HepG2 (cell line): Measurements from ENCODE around the gene RNASE8. TPM values are rescaled to one million over a fixed set of nuclear protein-coding genes. Genes with fewer than 3 reads are reported as not detected.
A peak's percentile ranks its signal among the peaks of the same experiment; 100 is the strongest.

Source experiments
- DR1 ChIP-seq: sonication (generic); formaldehyde crosslinking; IDR thresholded peaks from 2 replicates; pipeline ENCODE4 v1.8.0; 2021; ENCODE audit warnings: mild to moderate bottlenecking, missing genetic modification reagents, inconsistent platforms
- E2F1 ChIP-seq: sonication (generic); formaldehyde crosslinking; IDR thresholded peaks from 2 replicates; pipeline ENCODE4 v1.5.0; 2020; ENCODE audit warnings: missing genetic modification reagents
- ELF4 ChIP-seq: sonication (generic); formaldehyde crosslinking; IDR thresholded peaks from 2 replicates; pipeline ENCODE4 v1.5.0; 2020; ENCODE audit warnings: missing genetic modification reagents, mild to moderate bottlenecking, moderate library complexity, borderline replicate concordance
- GATAD2A ChIP-seq: IDR thresholded peaks from 2 replicates; pipeline ENCODE4 v1.6.1; 2016
- GMEB1 ChIP-seq: sonication (generic); formaldehyde crosslinking; IDR thresholded peaks from 2 replicates; pipeline ENCODE4 v1.5.1; 2020; ENCODE audit warnings: missing genetic modification reagents, mild to moderate bottlenecking, borderline replicate concordance
- GRHL1 ChIP-seq: sonication (generic); formaldehyde crosslinking; conservative IDR thresholded peaks from 2 replicates; pipeline ENCODE4 v1.8.0; 2022; ENCODE audit warnings: missing genetic modification reagents
- JDP2 ChIP-seq: sonication (generic); formaldehyde crosslinking; IDR thresholded peaks from 2 replicates; pipeline ENCODE4 v1.8.1; 2022; ENCODE audit warnings: missing genetic modification reagents, borderline replicate concordance
- KDM5A ChIP-seq: fragments of 200-600 bp; sonication (generic); IDR thresholded peaks from 2 replicates; pipeline ENCODE4 v1.7.0; 2018; ENCODE audit warnings: antibody characterized with exemption, mild to moderate bottlenecking, low read length, borderline replicate concordance
- MTERF4 ChIP-seq: sonication (generic); formaldehyde crosslinking; IDR thresholded peaks from 2 replicates; pipeline ENCODE4 v1.8.0; 2023; ENCODE audit warnings: mild to moderate bottlenecking, missing genetic modification reagents
- MTF2 ChIP-seq: sonication (generic); formaldehyde crosslinking; IDR thresholded peaks from 2 replicates; pipeline ENCODE4 v1.5.0; 2020; ENCODE audit warnings: missing genetic modification reagents, borderline replicate concordance
- NFIB ChIP-seq: sonication (generic); formaldehyde crosslinking; IDR thresholded peaks from 2 replicates; pipeline ENCODE4 v1.9.0; 2021; ENCODE audit warnings: missing genetic modification reagents, mild to moderate bottlenecking, borderline replicate concordance
- NR0B2 ChIP-seq: sonication (generic); formaldehyde crosslinking; IDR thresholded peaks from 2 replicates; pipeline ENCODE4 v1.4.0; 2020; ENCODE audit warnings: mild to moderate bottlenecking, missing genetic modification reagents
- NRL ChIP-seq: sonication (generic); formaldehyde crosslinking; IDR thresholded peaks from 2 replicates; pipeline ENCODE4 v1.5.0; 2020; ENCODE audit warnings: missing genetic modification reagents, mild to moderate bottlenecking, moderate library complexity, borderline replicate concordance
- SALL1 ChIP-seq: sonication (generic); formaldehyde crosslinking; IDR thresholded peaks from 2 replicates; pipeline ENCODE4 v1.8.0; 2022; ENCODE audit warnings: mild to moderate bottlenecking, missing genetic modification reagents
- SMAD3 ChIP-seq: sonication (generic); formaldehyde crosslinking; IDR thresholded peaks from 2 replicates; pipeline ENCODE4 v1.4.0; 2020; ENCODE audit warnings: missing genetic modification reagents
- SOX5 ChIP-seq: IDR thresholded peaks from 2 replicates; pipeline ENCODE4 v1.6.1; 2016; ENCODE audit warnings: borderline replicate concordance
- SP5 ChIP-seq: IDR thresholded peaks from 2 replicates; pipeline ENCODE4 v1.6.1; 2016; ENCODE audit warnings: low read depth, borderline replicate concordance
- ZNF256 ChIP-seq: sonication (generic); formaldehyde crosslinking; conservative IDR thresholded peaks from 2 replicates; pipeline ENCODE4 v1.4.0; 2020; ENCODE audit warnings: missing genetic modification reagents
- ZNF296 ChIP-seq: sonication (generic); formaldehyde crosslinking; conservative IDR thresholded peaks from 2 replicates; pipeline ENCODE4 v1.5.0; 2020; ENCODE audit warnings: mild to moderate bottlenecking, missing genetic modification reagents
- ZNF430 ChIP-seq: sonication (generic); formaldehyde crosslinking; IDR thresholded peaks from 2 replicates; pipeline ENCODE4 v1.9.0; 2021; ENCODE audit warnings: mild to moderate bottlenecking, missing genetic modification reagents
- ZNF431 ChIP-seq: sonication (generic); formaldehyde crosslinking; IDR thresholded peaks from 2 replicates; pipeline ENCODE4 v1.9.0; 2022; ENCODE audit warnings: missing genetic modification reagents, low read depth, mild to moderate bottlenecking, borderline replicate concordance
- ZNF549 ChIP-seq: sonication (generic); formaldehyde crosslinking; IDR thresholded peaks from 2 replicates; pipeline ENCODE4 v1.5.0; 2020; ENCODE audit warnings: missing genetic modification reagents
- ZNF598 ChIP-seq: sonication (generic); formaldehyde crosslinking; IDR thresholded peaks from 2 replicates; pipeline ENCODE4 v1.5.1; 2020; ENCODE audit warnings: mild to moderate bottlenecking, missing genetic modification reagents, borderline replicate concordance
- polyA plus RNA-seq, 8 experiments: library from polyadenylated mRNA; depleted of rRNA in 3 of 8; stranded (reverse) in 7 of 8; unstranded in 1 of 8; fragments of >200 nt; fragmentation: Illumina TruSeq in 4 of 8; extraction: Trizol in 4 of 8; gene quantifications; 2 replicates each; pipeline versions ENCODE4 v1.2.1 to v1.2.3, GENCODE V29; 2011 to 2016; ENCODE audit warnings: low read depth in 4 of 8, missing spikeins in 1 of 8, mixed read lengths in 1 of 8; ENCODE audit not compliant: insufficient read depth in 1 of 8
- total RNA-seq, 5 experiments: library from RNA; depleted of rRNA; stranded (reverse); fragments of >200 nt; fragmentation: Illumina TruSeq; extraction: Trizol; gene quantifications; 2 replicates each; pipeline ENCODE4 v1.2.3, GENCODE V29; 2016; ENCODE audit warnings: low read depth in 1 of 5

The RNASE8 gene
- total and polyA plus RNA-seq, 2 of the 13 experiments (the other 11 are each of a cell fraction or from before 2014, with no cell fraction given): not detected

GRCh38 chr14:21059842-21060613 is 2.4 kb downstream of the RNASE8 start (continued):
- no peak for TF ChIP-seq GMEB1 (CRISPR knock-in tag)
- no peak for TF ChIP-seq ZNF296 (CRISPR knock-in tag)
- no peak for TF ChIP-seq KDM5A
- TF ChIP-seq ZNF430 (CRISPR knock-in tag): no peak
- TF ChIP-seq ZNF598 (CRISPR knock-in tag): 0 out of 2 replicates have a peak, but pooled peaks have one; percentile 8
- TF ChIP-seq ELF4 (CRISPR knock-in tag): no peak
- TF ChIP-seq NRL (CRISPR knock-in tag): no peak
- TF ChIP-seq SMAD3 (CRISPR knock-in tag): no peak
- no peak for TF ChIP-seq GRHL1 (CRISPR knock-in tag)
- TF ChIP-seq E2F1: no peak
- TF ChIP-seq DR1 (CRISPR knock-in tag): no peak
- 0 out of 2 replicates have a peak, but pooled peaks have one; percentile 30 for TF ChIP-seq SALL1
- no peak for TF ChIP-seq JDP2 (CRISPR knock-in tag)
- no peak for TF ChIP-seq ZNF256 (CRISPR knock-in tag)
- TF ChIP-seq NFIB (CRISPR knock-in tag): no peak
- TF ChIP-seq GATAD2A (CRISPR knock-in tag): no peak
- TF ChIP-seq ZNF431 (CRISPR knock-in tag): no peak
- no peak for TF ChIP-seq NR0B2 (CRISPR knock-in tag)
- TF ChIP-seq ZNF549: no peak
- TF ChIP-seq MTERF4: no peak
- TF ChIP-seq SP5: no peak
- TF ChIP-seq MTF2 (CRISPR knock-in tag): no peak
- TF ChIP-seq SOX5 (CRISPR knock-in tag): no peak
